ENCODE results near the gene RERG.

Gene RERG

GRCh38 chr12:15146585-15146984 lies 74.6 kb downstream of the RERG start:
- H3K9ac ChIP-seq (ENCODE audit: low read length), result no peak overlapping the region
- H4K20me1 ChIP-seq (ENCODE audit: low read depth, low read length), result no peaks in the 10 kb centered on the region
- no peaks in the 10 kb centered on the region for H3K79me2 ChIP-seq (ENCODE audit: insufficient read depth, low read length)
- no peaks in the 10 kb centered on the region for H3K27me3 ChIP-seq (ENCODE audit: low read length)
- TF ChIP-seq, protein P1, sequence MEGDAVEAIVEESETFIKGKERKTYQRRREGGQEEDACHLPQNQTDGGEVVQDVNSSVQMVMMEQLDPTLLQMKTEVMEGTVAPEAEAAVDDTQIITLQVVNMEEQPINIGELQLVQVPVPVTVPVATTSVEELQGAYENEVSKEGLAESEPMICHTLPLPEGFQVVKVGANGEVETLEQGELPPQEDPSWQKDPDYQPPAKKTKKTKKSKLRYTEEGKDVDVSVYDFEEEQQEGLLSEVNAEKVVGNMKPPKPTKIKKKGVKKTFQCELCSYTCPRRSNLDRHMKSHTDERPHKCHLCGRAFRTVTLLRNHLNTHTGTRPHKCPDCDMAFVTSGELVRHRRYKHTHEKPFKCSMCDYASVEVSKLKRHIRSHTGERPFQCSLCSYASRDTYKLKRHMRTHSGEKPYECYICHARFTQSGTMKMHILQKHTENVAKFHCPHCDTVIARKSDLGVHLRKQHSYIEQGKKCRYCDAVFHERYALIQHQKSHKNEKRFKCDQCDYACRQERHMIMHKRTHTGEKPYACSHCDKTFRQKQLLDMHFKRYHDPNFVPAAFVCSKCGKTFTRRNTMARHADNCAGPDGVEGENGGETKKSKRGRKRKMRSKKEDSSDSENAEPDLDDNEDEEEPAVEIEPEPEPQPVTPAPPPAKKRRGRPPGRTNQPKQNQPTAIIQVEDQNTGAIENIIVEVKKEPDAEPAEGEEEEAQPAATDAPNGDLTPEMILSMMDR (IDR thresholded peaks at IDR 0.05; ENCODE audit: insufficient read depth, low read length, poor library complexity, severe bottlenecking), result no peak
- TF ChIP-seq EZH2phosphoT487 (conservative IDR thresholded peaks at IDR 0.05; ENCODE audit: low read length), result no peak
- no peak overlapping the region for H3K4me3 ChIP-seq (ENCODE audit: insufficient read depth, low read length, poor library complexity, severe bottlenecking)
- no peak overlapping the region for H3K27ac ChIP-seq (ENCODE audit: low read depth, low read length)
- no peaks in the 10 kb centered on the region for H3F3A ChIP-seq (ENCODE audit: insufficient read depth)
- H3K9me2 ChIP-seq (replicated peaks; ENCODE audit: insufficient read depth, low read length), result no peaks in the 10 kb centered on the region
- H3K36me3 ChIP-seq (ENCODE audit: low read length), result no peaks in the 10 kb centered on the region
- no peak overlapping the region for H3K4me2 ChIP-seq (ENCODE audit: low read depth, low read length, poor library complexity, severe bottlenecking)
- no peaks in the 10 kb centered on the region for H3K9me3 ChIP-seq (ENCODE audit: insufficient read depth, low read length)
- H2AFZ ChIP-seq (ENCODE audit: low read depth, low read length, severe bottlenecking), result no peak overlapping the region

DNA sequence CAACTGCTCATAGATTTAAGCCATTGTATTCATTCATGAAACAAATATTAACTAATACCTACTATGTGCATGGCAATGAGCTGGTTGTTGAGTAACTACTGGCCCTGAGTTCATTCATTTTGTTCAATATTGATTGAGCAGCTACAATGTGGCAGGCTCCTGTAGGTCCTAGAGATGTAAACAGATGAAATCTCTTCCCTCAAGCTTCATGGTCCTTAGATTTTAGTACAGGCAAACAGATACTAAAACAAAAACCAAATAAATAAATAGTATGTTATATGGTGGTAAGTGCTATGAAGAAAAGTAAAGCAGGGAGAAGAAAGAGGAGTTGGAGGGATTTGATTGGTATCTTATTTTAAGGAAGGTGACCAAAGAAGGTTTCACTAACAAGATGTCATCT lies 77.8 kb downstream of the RERG start:
- TF ChIP-seq, protein P1 (IDR thresholded peaks at IDR 0.05; ENCODE audit: insufficient read depth, low read length, poor library complexity, severe bottlenecking), result no peak
- TF ChIP-seq EZH2phosphoT487 (conservative IDR thresholded peaks at IDR 0.05; ENCODE audit: low read length), result no peak
- H3F3A ChIP-seq (ENCODE audit: insufficient read depth), result no peaks in the 10 kb centered on the region
- no peak overlapping the region for H3K9ac ChIP-seq (ENCODE audit: low read length)
- no peak overlapping the region for H3K27ac ChIP-seq (ENCODE audit: low read depth, low read length)
- H3K4me3 ChIP-seq (ENCODE audit: insufficient read depth, low read length, poor library complexity, severe bottlenecking), result no peak overlapping the region
- no peaks in the 10 kb centered on the region for H3K27me3 ChIP-seq (ENCODE audit: low read length)
- H3K9me3 ChIP-seq (ENCODE audit: insufficient read depth, low read length), result no peaks in the 10 kb centered on the region
- H3K36me3 ChIP-seq (ENCODE audit: low read length), result no peaks in the 10 kb centered on the region
- H4K20me1 ChIP-seq (ENCODE audit: low read depth, low read length), result no peaks in the 10 kb centered on the region
- H3K79me2 ChIP-seq (ENCODE audit: insufficient read depth, low read length), result no peaks in the 10 kb centered on the region
- H3K9me2 ChIP-seq (replicated peaks; ENCODE audit: insufficient read depth, low read length), result no peaks in the 10 kb centered on the region
- H3K4me2 ChIP-seq (ENCODE audit: low read depth, low read length, poor library complexity, severe bottlenecking), result no peak overlapping the region
- H2AFZ ChIP-seq (ENCODE audit: low read depth, low read length, severe bottlenecking), result no peak overlapping the region

DNA sequence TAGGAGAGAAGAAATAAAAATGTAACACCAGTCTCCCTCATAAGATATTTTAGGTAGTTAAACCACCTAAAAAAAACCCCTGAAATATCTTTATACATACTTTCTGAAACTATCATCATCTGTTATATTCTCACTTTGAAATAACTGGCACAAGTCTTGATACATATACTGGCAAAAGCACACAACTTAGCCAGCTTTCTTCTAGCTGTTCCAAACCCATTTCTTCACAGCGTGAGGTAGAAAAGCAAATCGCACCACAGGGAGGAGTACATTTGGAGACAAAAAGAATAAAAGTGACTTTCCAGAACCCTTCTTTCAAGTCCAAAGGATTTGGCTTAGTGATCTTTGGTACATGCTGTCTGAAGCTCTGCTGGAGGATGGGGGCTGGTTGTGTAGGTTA lies 78.5 kb downstream of the RERG start:
- Histone ChIP-seq H3K9ac (ENCODE audit: low read length) (no peak overlapping the region), H3K36me3 (ENCODE audit: low read length) (no peaks in the 10 kb centered on the region), H3K9me3 (ENCODE audit: insufficient read depth, low read length) (no peaks in the 10 kb centered on the region), H3K27ac (ENCODE audit: low read depth, low read length) (no peak overlapping the region), H2AFZ (ENCODE audit: low read depth, low read length, severe bottlenecking) (no peak overlapping the region), H3K27me3 (ENCODE audit: low read length) (no peaks in the 10 kb centered on the region), H3K4me3 (ENCODE audit: insufficient read depth, low read length, poor library complexity, severe bottlenecking) (no peak overlapping the region), H3F3A (ENCODE audit: insufficient read depth) (no peaks in the 10 kb centered on the region), H3K79me2 (ENCODE audit: insufficient read depth, low read length) (no peaks in the 10 kb centered on the region), H4K20me1 (ENCODE audit: low read depth, low read length) (no peaks in the 10 kb centered on the region), H3K4me2 (ENCODE audit: low read depth, low read length, poor library complexity, severe bottlenecking) (no peak overlapping the region), H3K9me2 (replicated peaks; ENCODE audit: insufficient read depth, low read length) (no peaks in the 10 kb centered on the region)
- TF ChIP-seq, protein P1 (IDR thresholded peaks at IDR 0.05; ENCODE audit: insufficient read depth, low read length, poor library complexity, severe bottlenecking), result no peak
- TF ChIP-seq EZH2phosphoT487 (conservative IDR thresholded peaks at IDR 0.05; ENCODE audit: low read length), result no peak

All from SU-DHL-6 (cell line).